ENCODE measurements around the gene CXCL17.

DNA sequence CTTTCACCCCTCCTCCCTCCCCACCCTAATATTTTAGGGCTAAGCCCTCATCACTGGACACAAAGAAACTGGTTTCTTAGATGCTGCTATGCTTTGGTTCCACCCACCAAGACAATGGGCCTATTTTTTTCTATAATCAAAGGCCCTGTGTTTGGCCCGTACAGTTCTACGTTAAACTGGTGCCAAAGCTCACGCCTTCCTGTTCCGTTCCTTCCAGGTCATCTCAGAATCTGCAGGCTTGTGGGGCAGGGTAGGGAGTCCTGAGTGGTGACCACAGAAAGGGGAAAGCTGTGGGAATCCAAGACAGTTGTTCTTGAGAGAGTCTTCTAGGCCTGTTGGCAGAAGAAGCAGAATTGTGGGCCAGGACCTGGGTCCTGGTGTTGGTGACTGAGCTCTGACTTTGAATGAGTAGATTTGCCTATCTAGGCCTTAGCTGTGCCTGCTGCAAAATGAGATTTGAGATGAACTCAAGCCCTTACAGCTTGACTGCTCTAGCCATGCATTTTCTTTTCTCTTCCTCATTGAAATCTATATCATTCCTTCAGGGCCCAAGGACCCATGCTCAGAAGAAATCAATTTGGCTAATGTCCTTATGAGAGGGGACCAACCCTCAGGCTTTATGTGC lies 19.1 kb upstream of the CXCL17 start:
- TF ChIP-seq EZH2 (IDR thresholded peaks at IDR 0.05; ENCODE audit: low read length, unreplicated experiment) (no peak), EZH2phosphoT487 (IDR thresholded peaks at IDR 0.05; ENCODE audit: borderline replicate concordance, low read length) (no peak)
- TF ChIP-seq, protein P1, sequence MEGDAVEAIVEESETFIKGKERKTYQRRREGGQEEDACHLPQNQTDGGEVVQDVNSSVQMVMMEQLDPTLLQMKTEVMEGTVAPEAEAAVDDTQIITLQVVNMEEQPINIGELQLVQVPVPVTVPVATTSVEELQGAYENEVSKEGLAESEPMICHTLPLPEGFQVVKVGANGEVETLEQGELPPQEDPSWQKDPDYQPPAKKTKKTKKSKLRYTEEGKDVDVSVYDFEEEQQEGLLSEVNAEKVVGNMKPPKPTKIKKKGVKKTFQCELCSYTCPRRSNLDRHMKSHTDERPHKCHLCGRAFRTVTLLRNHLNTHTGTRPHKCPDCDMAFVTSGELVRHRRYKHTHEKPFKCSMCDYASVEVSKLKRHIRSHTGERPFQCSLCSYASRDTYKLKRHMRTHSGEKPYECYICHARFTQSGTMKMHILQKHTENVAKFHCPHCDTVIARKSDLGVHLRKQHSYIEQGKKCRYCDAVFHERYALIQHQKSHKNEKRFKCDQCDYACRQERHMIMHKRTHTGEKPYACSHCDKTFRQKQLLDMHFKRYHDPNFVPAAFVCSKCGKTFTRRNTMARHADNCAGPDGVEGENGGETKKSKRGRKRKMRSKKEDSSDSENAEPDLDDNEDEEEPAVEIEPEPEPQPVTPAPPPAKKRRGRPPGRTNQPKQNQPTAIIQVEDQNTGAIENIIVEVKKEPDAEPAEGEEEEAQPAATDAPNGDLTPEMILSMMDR (conservative IDR thresholded peaks at IDR 0.05; ENCODE audit: low read depth, low read length) = no peak
